Measurements from ENCODE around the gene RAB20.

The RAB20 gene

GRCh38 chr13:110576736-110577476 lies 15.4 kb upstream of the RAB20 start (continued):
- TF ChIP-seq GLIS3 (CRISPR knock-in tag; IDR thresholded peaks at IDR 0.05): no peak

GRCh38 chr13:110576070-110576394 lies 14.5 kb upstream of the RAB20 start:
- TF ChIP-seq CREB5 (CRISPR knock-in tag; IDR thresholded peaks at IDR 0.05; ENCODE audit: low read depth): no peak
- TF ChIP-seq ZC3H10 (CRISPR knock-in tag; IDR thresholded peaks at IDR 0.05): no peak
- TF ChIP-seq SNAI2 (CRISPR knock-in tag; IDR thresholded peaks at IDR 0.05): no peak
- no peak for TF ChIP-seq ZNF565 (CRISPR knock-in tag; conservative IDR thresholded peaks at IDR 0.05; ENCODE audit: low read depth)
- TF ChIP-seq ZFP3 (CRISPR knock-in tag; IDR thresholded peaks at IDR 0.05): no peak
- no peak for TF ChIP-seq POU6F1 (CRISPR knock-in tag; IDR thresholded peaks at IDR 0.05; ENCODE audit: borderline replicate concordance, low read depth)
- TF ChIP-seq ZNF8 (CRISPR knock-in tag; IDR thresholded peaks at IDR 0.05): no peak
- no peak for TF ChIP-seq RARB (CRISPR knock-in tag; IDR thresholded peaks at IDR 0.05)
- TF ChIP-seq PPARA (CRISPR knock-in tag; IDR thresholded peaks at IDR 0.05; ENCODE audit: borderline replicate concordance): no peak
- TF ChIP-seq ZNF70 (CRISPR knock-in tag; IDR thresholded peaks at IDR 0.05): no peak
- TF ChIP-seq ISL1 (CRISPR knock-in tag; IDR thresholded peaks at IDR 0.05): no peak
- no peak for TF ChIP-seq CSDC2 (CRISPR knock-in tag; IDR thresholded peaks at IDR 0.05)
- TF ChIP-seq CSRNP3 (CRISPR knock-in tag; IDR thresholded peaks at IDR 0.05): no peak
- TF ChIP-seq ARNTL (CRISPR knock-in tag; IDR thresholded peaks at IDR 0.05; ENCODE audit: borderline replicate concordance, low read depth): no peak
- TF ChIP-seq ESRRG (CRISPR knock-in tag; IDR thresholded peaks at IDR 0.05): no peak
- TF ChIP-seq TCF4 (CRISPR knock-in tag; IDR thresholded peaks at IDR 0.05; ENCODE audit: borderline replicate concordance): no peak
- no peak for ATAC-seq

GRCh38 chr13:110575322-110576069 lies 14.0 kb upstream of the RAB20 start:
- ATAC-seq: peak; percentile 63
- no peak for TF ChIP-seq ZNF8 (CRISPR knock-in tag; IDR thresholded peaks at IDR 0.05)
- no peak for TF ChIP-seq POU6F1 (CRISPR knock-in tag; IDR thresholded peaks at IDR 0.05; ENCODE audit: borderline replicate concordance, low read depth)
- TF ChIP-seq ARNTL (CRISPR knock-in tag; IDR thresholded peaks at IDR 0.05; ENCODE audit: borderline replicate concordance, low read depth): no peak
- no peak for TF ChIP-seq CREB5 (CRISPR knock-in tag; IDR thresholded peaks at IDR 0.05; ENCODE audit: low read depth)

- no peak for TF ChIP-seq SNAI2 (CRISPR knock-in tag; IDR thresholded peaks at IDR 0.05)
- no peak for ATAC-seq
Observed at GRCh38 chr13:110574161-110574560, 12.6 kb upstream of the RAB20 start.

GRCh38 chr13:110572778-110573118 lies 11.2 kb upstream of the RAB20 start:
- ATAC-seq: no peak
- TF ChIP-seq TSHZ2 (CRISPR knock-in tag; IDR thresholded peaks at IDR 0.05) (no peak), CSRNP3 (CRISPR knock-in tag; IDR thresholded peaks at IDR 0.05) (no peak), ZFP3 (CRISPR knock-in tag; IDR thresholded peaks at IDR 0.05) (no peak), PATZ1 (CRISPR knock-in tag; IDR thresholded peaks at IDR 0.05; ENCODE audit: borderline replicate concordance) (no peak)
